Neural cell (in vitro differentiated cells): ENCODE results near the gene MDH2. TPM values are rescaled to one million over a fixed set of nuclear protein-coding genes. Genes with fewer than 3 reads are reported as not detected.
"Not testable (repeated sequence)": the region's sequence is repeated elsewhere in the genome, so short reads cannot be mapped to it uniquely, and the experiment has no call there.

Experiments
- H2AFZ ChIP-seq: fragments of 200-600, 300-800 bp; sonication (generic), shearing (Covaris generic); 2 replicates; pipeline ENCODE4 v1.6.0; 2014; ENCODE audit warnings: low read depth, mild to moderate bottlenecking, antibody characterized with exemption, low read length, moderate library complexity
- H3F3A ChIP-seq: fragments of 200-600 bp; shearing (Covaris generic); 2 replicates; pipeline ENCODE4 v1.6.1; 2016; ENCODE audit warnings: mild to moderate bottlenecking, moderate library complexity, mixed read lengths, antibody characterized with exemption, low read length; ENCODE audit not compliant: insufficient read depth, poor library complexity, severe bottlenecking
- H3K27ac ChIP-seq: fragments of 200-600, 300-800 bp; sonication (generic), shearing (Covaris generic); 2 replicates; pipeline ENCODE4 v1.5.1; 2014; ENCODE audit warnings: mild to moderate bottlenecking, low read length, moderate library complexity
- H3K27me3 ChIP-seq: fragments of 300-800, 200-600 bp; sonication (generic), shearing (Covaris generic); 2 replicates; pipeline ENCODE4 v1.6.0; 2014; ENCODE audit warnings: mild to moderate bottlenecking, low read depth, low read length, moderate library complexity; ENCODE audit not compliant: insufficient read depth
- H3K36me3 ChIP-seq: fragments of 300-800, 200-600 bp; sonication (generic), shearing (Covaris generic); 2 replicates; pipeline ENCODE4 v1.5.1; 2014; ENCODE audit warnings: mild to moderate bottlenecking, antibody characterized with exemption, low read length, moderate library complexity; ENCODE audit not compliant: insufficient read depth
- H3K4me2 ChIP-seq: fragments of 300-800, 200-600 bp; sonication (generic), shearing (Covaris generic); 2 replicates; pipeline ENCODE4 v1.6.0; 2014; ENCODE audit warnings: mild to moderate bottlenecking, low read length
- H3K4me3 ChIP-seq: fragments of 300-800, 200-600 bp; sonication (generic), shearing (Covaris generic); 2 replicates; pipeline ENCODE4 v1.5.1; 2014; ENCODE audit warnings: mild to moderate bottlenecking, low read length, moderate library complexity
- H3K79me2 ChIP-seq: fragments of 200-600 bp; shearing (Covaris generic); replicated peaks from 2 replicates; pipeline ENCODE4 v1.6.0; 2014; ENCODE audit warnings: mild to moderate bottlenecking, low read length, moderate library complexity; ENCODE audit not compliant: insufficient read depth
- H3K9ac ChIP-seq: fragments of 300-800, 200-600 bp; sonication (generic), shearing (Covaris generic); 2 replicates; pipeline ENCODE4 v1.6.1; 2016; ENCODE audit warnings: mild to moderate bottlenecking, low read length, mixed read lengths
- H3K9me2 ChIP-seq: fragments of 200-600 bp; shearing (Covaris generic); 2 replicates; pipeline ENCODE4 v1.6.1; 2016; ENCODE audit warnings: mild to moderate bottlenecking, low read length, mixed read lengths; ENCODE audit not compliant: insufficient read depth
- H3K9me3 ChIP-seq: fragments of 200-600, 300-800 bp; sonication (generic), shearing (Covaris generic); 2 replicates; pipeline ENCODE4 v1.6.1; 2016; ENCODE audit warnings: mild to moderate bottlenecking, mixed run types, low read length, moderate library complexity, mixed read lengths
- H4K20me1 ChIP-seq: fragments of 200-600 bp; shearing (Covaris generic); 2 replicates; pipeline ENCODE4 v1.6.1; 2016; ENCODE audit warnings: mild to moderate bottlenecking, mixed run types; ENCODE audit not compliant: insufficient read depth
- EP300 ChIP-seq: fragments of 450-650 bp; conservative IDR thresholded peaks from 2 replicates; pipeline ENCODE4 v1.6.1; 2014; ENCODE audit warnings: antibody characterized with exemption, mild to moderate bottlenecking, moderate library complexity; ENCODE audit not compliant: poor library complexity, severe bottlenecking
- EZH2 ChIP-seq: fragments of 200-600, 300-800 bp; shearing (Covaris generic), sonication (generic); IDR thresholded peaks from 2 replicates; pipeline ENCODE4 v1.6.1; 2014; ENCODE audit warnings: antibody characterized with exemption, low read length, borderline replicate concordance, mild to moderate bottlenecking; ENCODE audit not compliant: insufficient read depth, poor library complexity, severe bottlenecking
- MXI1 ChIP-seq: fragments of 450-650 bp; conservative IDR thresholded peaks from 2 replicates; pipeline ENCODE4 v1.6.1; 2014; ENCODE audit warnings: antibody characterized with exemption, mild to moderate bottlenecking; ENCODE audit not compliant: poor library complexity, severe bottlenecking
- POLR2AphosphoS5 ChIP-seq: IDR thresholded peaks from 2 replicates; pipeline ENCODE4 v1.6.1; 2012
- RAD21 ChIP-seq: fragments of 450-650 bp; conservative IDR thresholded peaks from 2 replicates; pipeline ENCODE4 v1.6.1; 2014; ENCODE audit warnings: antibody characterized with exemption, mild to moderate bottlenecking, moderate library complexity
- SMC3 ChIP-seq: fragments of 450-650 bp; conservative IDR thresholded peaks from 2 replicates; pipeline ENCODE4 v1.6.1; 2014; ENCODE audit warnings: antibody characterized with exemption, mild to moderate bottlenecking, moderate library complexity; ENCODE audit not compliant: poor library complexity
- TAF1 ChIP-seq: IDR thresholded peaks from 2 replicates; pipeline ENCODE4 v1.6.1; 2012; ENCODE audit warnings: low read depth
- polyA plus RNA-seq: library from polyadenylated mRNA; depleted of rRNA; stranded (reverse); fragments of >200 nt; gene quantifications from 2 replicates; pipeline ENCODE4 v1.2.3, GENCODE V29; 2014
- TF ChIP-seq, protein P1 (sequence below): IDR thresholded peaks from 2 replicates; pipeline ENCODE4 v1.6.1; 2012; ENCODE audit warnings: borderline replicate concordance
- TF ChIP-seq, protein P2 (sequence below): fragments of 450-650 bp; IDR thresholded peaks from 2 replicates; pipeline ENCODE4 v1.5.1; 2014; ENCODE audit warnings: antibody characterized with exemption, mild to moderate bottlenecking, moderate library complexity; ENCODE audit not compliant: poor library complexity, severe bottlenecking

Gene MDH2
- polyA plus RNA-seq, 1 donor from 2014 or later: 60.5 TPM

DNA sequence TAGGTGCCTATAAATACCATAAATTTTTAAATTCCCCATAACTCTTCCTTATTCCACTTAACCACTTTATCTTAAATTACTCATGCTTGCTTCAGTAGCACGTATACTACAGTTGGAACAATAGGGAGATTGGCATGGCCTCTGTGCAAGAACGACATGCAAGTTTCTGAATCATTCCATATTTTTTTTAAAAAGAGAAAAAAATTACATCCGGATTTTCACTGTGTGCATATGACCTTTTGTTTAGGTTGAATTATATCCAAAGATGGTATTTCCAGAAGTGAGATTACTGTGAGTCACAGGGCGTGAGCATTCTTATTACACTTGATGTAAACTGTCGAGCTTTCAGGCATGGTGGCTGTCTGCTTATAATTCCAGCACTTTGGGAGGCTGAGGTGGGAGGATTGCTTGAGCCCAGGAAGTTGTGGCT is 39.5 kb downstream of the MDH2 start:
- not testable (repeated sequence) for H3K27me3 ChIP-seq, H3K9ac ChIP-seq, H3K36me3 ChIP-seq, H3F3A ChIP-seq, H4K20me1 ChIP-seq, H3K27ac ChIP-seq, H3K4me3 ChIP-seq, H3K79me2 ChIP-seq, H3K9me2 ChIP-seq, H3K9me3 ChIP-seq, H2AFZ ChIP-seq, H3K4me2 ChIP-seq

DNA sequence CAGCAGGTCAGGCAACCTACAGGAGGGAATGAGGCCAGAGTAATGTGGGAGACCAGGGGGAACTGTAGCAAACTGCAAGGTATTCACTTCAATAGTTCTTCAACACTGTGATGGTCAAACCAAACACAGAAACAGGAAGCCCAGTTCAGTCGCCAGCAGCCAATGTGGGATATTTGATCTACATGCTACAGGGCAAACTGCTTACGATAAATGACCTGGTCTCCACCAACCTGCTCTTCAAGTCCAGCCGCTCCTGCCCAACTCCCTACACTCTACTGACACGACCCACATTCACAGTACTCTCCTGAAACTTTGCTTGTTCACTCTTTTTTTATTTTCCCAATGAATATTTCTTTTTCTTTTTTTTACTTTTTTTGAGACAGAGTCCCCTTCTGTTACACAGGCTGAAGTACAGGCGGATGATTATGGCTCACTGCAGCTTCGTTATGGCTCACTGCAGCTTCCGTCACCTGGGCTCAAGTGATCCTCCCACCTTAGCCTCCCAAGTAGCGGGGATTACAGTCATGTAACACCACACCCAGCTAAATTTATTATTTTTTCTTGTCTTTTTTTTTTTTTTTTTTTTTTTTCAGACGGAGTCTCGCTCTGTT is 42.1 kb downstream of the MDH2 start:
- Histone ChIP-seq H3K9ac (no peak overlapping the region), H3K27me3 (no peaks in the 10 kb centered on the region), H3K9me2 (no peaks in the 10 kb centered on the region), H3K27ac (no peak overlapping the region), H3K4me3 (no peak overlapping the region), H3K36me3 (no peaks in the 10 kb centered on the region), H3K9me3 (no peaks in the 10 kb centered on the region), H3K79me2 (no peaks in the 10 kb centered on the region), H4K20me1 (no peaks in the 10 kb centered on the region), H3K4me2 (no peak overlapping the region), H3F3A (no peaks in the 10 kb centered on the region), H2AFZ (no peak overlapping the region)
- no peak for TF ChIP-seq MXI1
- TF ChIP-seq TAF1: no peak
- TF ChIP-seq, protein P1, sequence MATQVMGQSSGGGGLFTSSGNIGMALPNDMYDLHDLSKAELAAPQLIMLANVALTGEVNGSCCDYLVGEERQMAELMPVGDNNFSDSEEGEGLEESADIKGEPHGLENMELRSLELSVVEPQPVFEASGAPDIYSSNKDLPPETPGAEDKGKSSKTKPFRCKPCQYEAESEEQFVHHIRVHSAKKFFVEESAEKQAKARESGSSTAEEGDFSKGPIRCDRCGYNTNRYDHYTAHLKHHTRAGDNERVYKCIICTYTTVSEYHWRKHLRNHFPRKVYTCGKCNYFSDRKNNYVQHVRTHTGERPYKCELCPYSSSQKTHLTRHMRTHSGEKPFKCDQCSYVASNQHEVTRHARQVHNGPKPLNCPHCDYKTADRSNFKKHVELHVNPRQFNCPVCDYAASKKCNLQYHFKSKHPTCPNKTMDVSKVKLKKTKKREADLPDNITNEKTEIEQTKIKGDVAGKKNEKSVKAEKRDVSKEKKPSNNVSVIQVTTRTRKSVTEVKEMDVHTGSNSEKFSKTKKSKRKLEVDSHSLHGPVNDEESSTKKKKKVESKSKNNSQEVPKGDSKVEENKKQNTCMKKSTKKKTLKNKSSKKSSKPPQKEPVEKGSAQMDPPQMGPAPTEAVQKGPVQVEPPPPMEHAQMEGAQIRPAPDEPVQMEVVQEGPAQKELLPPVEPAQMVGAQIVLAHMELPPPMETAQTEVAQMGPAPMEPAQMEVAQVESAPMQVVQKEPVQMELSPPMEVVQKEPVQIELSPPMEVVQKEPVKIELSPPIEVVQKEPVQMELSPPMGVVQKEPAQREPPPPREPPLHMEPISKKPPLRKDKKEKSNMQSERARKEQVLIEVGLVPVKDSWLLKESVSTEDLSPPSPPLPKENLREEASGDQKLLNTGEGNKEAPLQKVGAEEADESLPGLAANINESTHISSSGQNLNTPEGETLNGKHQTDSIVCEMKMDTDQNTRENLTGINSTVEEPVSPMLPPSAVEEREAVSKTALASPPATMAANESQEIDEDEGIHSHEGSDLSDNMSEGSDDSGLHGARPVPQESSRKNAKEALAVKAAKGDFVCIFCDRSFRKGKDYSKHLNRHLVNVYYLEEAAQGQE: no peak
- no peak for TF ChIP-seq EP300
- TF ChIP-seq POLR2AphosphoS5: no peak

DNA sequence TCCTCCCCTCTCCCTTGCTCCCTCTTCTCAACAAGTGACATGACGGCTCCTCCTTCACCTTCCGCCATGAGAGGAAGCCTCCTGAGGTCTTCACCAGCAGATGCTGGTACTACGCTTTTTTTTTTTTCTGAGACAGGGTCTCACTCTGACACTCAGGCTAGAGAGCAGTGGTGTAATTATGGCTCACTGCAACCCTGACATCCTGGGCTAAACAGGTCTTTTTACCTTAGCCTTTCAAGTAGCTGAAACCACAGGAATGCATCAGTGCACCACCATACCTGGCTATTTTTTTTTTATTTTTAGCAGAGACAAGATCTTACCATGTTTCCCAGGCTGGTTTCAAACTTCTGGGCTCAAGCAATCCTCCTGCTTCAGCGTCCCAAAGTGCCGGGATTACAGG is 43.6 kb downstream of the MDH2 start:
- H3K36me3 ChIP-seq: no peaks in the 10 kb centered on the region
- H3K9ac ChIP-seq: no peak overlapping the region
- H3K27ac ChIP-seq: no peak overlapping the region
- H3F3A ChIP-seq: no peaks in the 10 kb centered on the region
- TF ChIP-seq TAF1 (no peak), MXI1 (no peak), SMC3 (no peak), RAD21 (no peak), EZH2 (no peak), POLR2AphosphoS5 (no peak), EP300 (no peak)
- TF ChIP-seq, protein P2, sequence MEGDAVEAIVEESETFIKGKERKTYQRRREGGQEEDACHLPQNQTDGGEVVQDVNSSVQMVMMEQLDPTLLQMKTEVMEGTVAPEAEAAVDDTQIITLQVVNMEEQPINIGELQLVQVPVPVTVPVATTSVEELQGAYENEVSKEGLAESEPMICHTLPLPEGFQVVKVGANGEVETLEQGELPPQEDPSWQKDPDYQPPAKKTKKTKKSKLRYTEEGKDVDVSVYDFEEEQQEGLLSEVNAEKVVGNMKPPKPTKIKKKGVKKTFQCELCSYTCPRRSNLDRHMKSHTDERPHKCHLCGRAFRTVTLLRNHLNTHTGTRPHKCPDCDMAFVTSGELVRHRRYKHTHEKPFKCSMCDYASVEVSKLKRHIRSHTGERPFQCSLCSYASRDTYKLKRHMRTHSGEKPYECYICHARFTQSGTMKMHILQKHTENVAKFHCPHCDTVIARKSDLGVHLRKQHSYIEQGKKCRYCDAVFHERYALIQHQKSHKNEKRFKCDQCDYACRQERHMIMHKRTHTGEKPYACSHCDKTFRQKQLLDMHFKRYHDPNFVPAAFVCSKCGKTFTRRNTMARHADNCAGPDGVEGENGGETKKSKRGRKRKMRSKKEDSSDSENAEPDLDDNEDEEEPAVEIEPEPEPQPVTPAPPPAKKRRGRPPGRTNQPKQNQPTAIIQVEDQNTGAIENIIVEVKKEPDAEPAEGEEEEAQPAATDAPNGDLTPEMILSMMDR: no peak
- TF ChIP-seq, protein P1: no peak
- H3K79me2 ChIP-seq: no peaks in the 10 kb centered on the region
- no peaks in the 10 kb centered on the region for H3K27me3 ChIP-seq
- no peak overlapping the region for H3K4me2 ChIP-seq
- H4K20me1 ChIP-seq: no peaks in the 10 kb centered on the region
- no peaks in the 10 kb centered on the region for H3K9me3 ChIP-seq
- no peaks in the 10 kb centered on the region for H3K9me2 ChIP-seq
- no peak overlapping the region for H2AFZ ChIP-seq
- H3K4me3 ChIP-seq: no peak overlapping the region

DNA sequence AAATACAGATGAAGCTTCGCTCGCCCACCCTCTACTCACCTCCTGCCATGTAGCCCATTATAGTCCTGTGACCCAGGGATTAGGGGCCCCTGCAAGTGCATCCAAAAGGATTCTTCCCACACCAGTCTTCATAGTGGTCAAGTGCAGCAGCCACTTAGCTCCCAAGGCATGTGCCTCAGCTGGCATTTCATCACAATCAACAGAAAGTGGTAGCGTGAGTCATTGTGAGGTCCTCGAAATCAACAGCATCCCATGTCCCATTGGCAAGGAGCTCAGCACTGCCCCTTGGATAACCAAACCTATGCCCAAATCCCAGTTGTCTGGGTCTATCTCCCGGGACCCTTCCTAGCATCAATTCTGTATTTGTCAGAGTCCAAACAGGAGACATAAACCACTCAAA is 45.6 kb downstream of the MDH2 start:
- H3K4me2 ChIP-seq, H3K9ac ChIP-seq, H4K20me1 ChIP-seq, H3K9me3 ChIP-seq, H3F3A ChIP-seq, H3K27ac ChIP-seq, H3K4me3 ChIP-seq, H3K79me2 ChIP-seq, H3K36me3 ChIP-seq, H3K27me3 ChIP-seq, H3K9me2 ChIP-seq, H2AFZ ChIP-seq: not testable (repeated sequence)
